Neuronal stem cell (in vitro differentiated cells): ENCODE measurements around the gene ZNF407.

ENCODE experiments used
- DNase-seq: peaks from one replicate; pipeline ENCODE4 v3.0.0-alpha.2; 2013; ENCODE audit warnings: low spot score
- H2AFZ ChIP-seq: one replicate; pipeline ENCODE4 v1.6.1; 2013; ENCODE audit warnings: mild to moderate bottlenecking, low read length, inconsistent platforms
- H2AK5ac ChIP-seq: 2 replicates; pipeline ENCODE4 v1.6.1; 2013; ENCODE audit warnings: low read depth, mild to moderate bottlenecking, inconsistent platforms, low read length, moderate library complexity, mixed read lengths
- H2BK120ac ChIP-seq: 2 replicates; pipeline ENCODE4 v1.6.1; 2013; ENCODE audit warnings: low read depth, mild to moderate bottlenecking, inconsistent platforms, low read length, moderate library complexity, mixed read lengths
- H2BK12ac ChIP-seq: one replicate; pipeline ENCODE4 v1.6.1; 2013; ENCODE audit warnings: low read length, inconsistent platforms
- H2BK15ac ChIP-seq: 2 replicates; pipeline ENCODE4 v1.6.1; 2013; ENCODE audit warnings: mild to moderate bottlenecking, low read length, inconsistent platforms, mixed read lengths
- H2BK5ac ChIP-seq: one replicate; pipeline ENCODE4 v1.6.1; 2013; ENCODE audit warnings: inconsistent platforms, mild to moderate bottlenecking, low read length, moderate library complexity
- H3K14ac ChIP-seq: one replicate; pipeline ENCODE4 v1.6.1; 2013; ENCODE audit warnings: low read length, inconsistent platforms
- H3K18ac ChIP-seq: 2 replicates; pipeline ENCODE4 v1.6.1; 2013; ENCODE audit warnings: low read length, inconsistent platforms
- H3K23ac ChIP-seq: 2 replicates; pipeline ENCODE4 v1.6.1; 2013; ENCODE audit warnings: low read depth, mild to moderate bottlenecking, mixed read lengths, low read length, inconsistent platforms; ENCODE audit not compliant: poor library complexity
- H3K27ac ChIP-seq: replicated peaks from 3 replicates; pipeline ENCODE4 v1.5.1; 2013; ENCODE audit warnings: low read length, inconsistent platforms
- H3K27me3 ChIP-seq, 3 experiments: 2 replicates each; pipeline ENCODE4 v1.6.1; 2013; ENCODE audit warnings: low read length in 3 of 3, mild to moderate bottlenecking in 2 of 3, inconsistent platforms in 1 of 3, low read depth in 1 of 3, mixed read lengths in 1 of 3, moderate library complexity in 1 of 3; ENCODE audit not compliant: control insufficient read depth in 3 of 3, insufficient read depth in 3 of 3
- H3K36me3 ChIP-seq, 2 donors: replicated peaks in 1 of 2; 2 replicates each; pipeline ENCODE4 v1.6.1; 2013; ENCODE audit warnings: low read length in 2 of 2; ENCODE audit not compliant: control insufficient read depth in 2 of 2, insufficient read depth in 2 of 2
- H3K4ac ChIP-seq: 2 replicates; pipeline ENCODE4 v1.6.1; 2013; ENCODE audit warnings: inconsistent platforms, mild to moderate bottlenecking, low read length, moderate library complexity
- H3K4me1 ChIP-seq, 2 donors: 1 replicate in 1 of 2; 2 replicates in 1 of 2; pipeline ENCODE4 v1.6.1; 2013; ENCODE audit warnings: low read length in 2 of 2, low read depth in 1 of 2; ENCODE audit not compliant: control insufficient read depth in 2 of 2, insufficient read depth in 1 of 2
- H3K4me2 ChIP-seq: one replicate; pipeline ENCODE4 v1.6.1; 2013; ENCODE audit warnings: mild to moderate bottlenecking, low read length, inconsistent platforms; ENCODE audit not compliant: insufficient read depth, poor library complexity, severe bottlenecking
- H3K4me3 ChIP-seq, 2 donors: 2 replicates each; pipeline ENCODE4 v1.5.1; 2013; ENCODE audit warnings: low read length in 2 of 2, mild to moderate bottlenecking in 2 of 2, inconsistent platforms in 1 of 2, moderate library complexity in 1 of 2
- H3K79me1 ChIP-seq: one replicate; pipeline ENCODE4 v1.6.1; 2013; ENCODE audit warnings: low read depth, mild to moderate bottlenecking, inconsistent platforms, low read length, moderate library complexity
- H3K9ac ChIP-seq: one replicate; pipeline ENCODE4 v1.6.1; 2013; ENCODE audit warnings: mild to moderate bottlenecking, low read depth, low read length, inconsistent platforms; ENCODE audit not compliant: poor library complexity
- H3K9me3 ChIP-seq, 2 donors: replicated peaks in 1 of 2; 2 replicates each; pipeline versions ENCODE3 to v1.6.1; 2013; ENCODE audit warnings: low read length in 2 of 2, mild to moderate bottlenecking in 2 of 2, inconsistent platforms in 1 of 2, low read depth in 1 of 2, mixed read lengths in 1 of 2, moderate library complexity in 1 of 2; ENCODE audit not compliant: control insufficient read depth in 2 of 2, insufficient read depth in 1 of 2
- H4K8ac ChIP-seq: one replicate; pipeline ENCODE4 v1.6.1; 2013; ENCODE audit warnings: low read depth, mild to moderate bottlenecking, inconsistent platforms, low read length, moderate library complexity
- H4K91ac ChIP-seq: one replicate; pipeline ENCODE4 v1.6.1; 2013; ENCODE audit warnings: low read length, low read depth, mild to moderate bottlenecking, inconsistent platforms; ENCODE audit not compliant: poor library complexity
- WGBS, 2 donors: extraction: QIAGEN DNeasy Blood & Tissue Kit; methylation state at CpG; one replicate each; pipeline ENCODE4 v1.1.7; 2013; ENCODE audit warnings: missing lambda C conversion rate in 2 of 2, mixed read lengths in 1 of 2; ENCODE audit not compliant: insufficient read length in 2 of 2, insufficient replicate concordance in 1 of 2; ENCODE audit errors: extremely low coverage in 2 of 2; 5-methylcytosine and 5-hydroxymethylcytosine counted together

The ZNF407 gene

DNA sequence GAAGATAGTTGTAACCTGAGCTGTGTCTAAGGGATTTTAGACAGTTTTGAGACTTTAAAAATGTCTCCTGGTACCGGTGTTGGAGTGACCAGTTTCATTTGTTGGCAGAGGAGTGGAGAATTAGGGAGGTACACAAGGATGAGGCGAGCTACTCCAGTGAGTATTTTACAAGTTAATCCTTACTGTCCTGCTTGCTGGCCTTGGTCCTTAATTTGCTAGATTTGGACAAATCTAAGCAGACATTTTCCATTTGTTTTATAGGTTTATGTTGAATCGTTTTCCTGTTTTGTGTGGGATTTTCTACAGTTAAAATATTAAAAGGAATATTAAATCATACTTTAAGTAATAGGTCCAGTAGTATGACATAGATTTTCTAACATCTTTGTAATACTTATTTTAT lies 101.8 kb downstream of the ZNF407 start:
- Histone ChIP-seq H3K4me3 (no peak overlapping the region), H2AFZ (no peak overlapping the region), H2BK15ac (no peak overlapping the region), H3K79me1 (no peaks in the 10 kb centered on the region), H4K91ac (no peak overlapping the region), H3K9ac (no peak overlapping the region), H3K36me3 (no peaks in the 10 kb centered on the region), H3K23ac (no peak overlapping the region), H3K27me3 (no peaks in the 10 kb centered on the region), H3K9me3 (no peaks in the 10 kb centered on the region), H3K27ac (no peak overlapping the region), H2BK120ac (no peak overlapping the region), H4K8ac (no peak overlapping the region), H2BK12ac (no peak overlapping the region), H3K4ac (no peak overlapping the region), H2BK5ac (no peak overlapping the region), H3K18ac (no peak overlapping the region), H3K14ac (no peak overlapping the region), H2AK5ac (no peak overlapping the region), H3K4me1 (peaks cover 0 to under 1% of the 10 kb centered on the region in 2 donors), H3K4me2 (no peak overlapping the region)
- DNase-seq, result no peak
- no CpG with 5 or more reads among the region's 3 CpGs for WGBS, 2 donors

DNA sequence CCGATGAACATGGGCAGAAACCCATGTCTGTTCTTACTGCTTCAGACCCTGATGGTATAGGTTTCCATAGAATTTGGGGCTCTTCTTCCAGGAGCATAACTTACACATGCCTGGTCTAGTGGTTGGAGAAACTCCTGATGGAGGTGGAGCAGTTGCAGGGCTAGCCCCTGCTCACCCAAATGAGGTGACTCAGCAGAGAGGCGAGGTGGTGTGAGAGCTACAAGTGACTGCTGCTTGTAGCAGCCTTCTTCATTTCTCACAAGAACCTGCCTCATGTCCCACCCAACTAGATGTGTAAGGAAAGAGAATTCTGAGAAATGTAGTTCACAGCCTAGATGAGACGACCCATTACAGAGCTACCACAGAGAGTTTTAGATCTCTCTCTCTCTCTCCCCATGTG lies 105.3 kb downstream of the ZNF407 start:
- Histone ChIP-seq H4K8ac (no peak overlapping the region), H3K4me1 (no peaks in the 10 kb centered on the region), H2BK15ac (no peak overlapping the region)

DNA sequence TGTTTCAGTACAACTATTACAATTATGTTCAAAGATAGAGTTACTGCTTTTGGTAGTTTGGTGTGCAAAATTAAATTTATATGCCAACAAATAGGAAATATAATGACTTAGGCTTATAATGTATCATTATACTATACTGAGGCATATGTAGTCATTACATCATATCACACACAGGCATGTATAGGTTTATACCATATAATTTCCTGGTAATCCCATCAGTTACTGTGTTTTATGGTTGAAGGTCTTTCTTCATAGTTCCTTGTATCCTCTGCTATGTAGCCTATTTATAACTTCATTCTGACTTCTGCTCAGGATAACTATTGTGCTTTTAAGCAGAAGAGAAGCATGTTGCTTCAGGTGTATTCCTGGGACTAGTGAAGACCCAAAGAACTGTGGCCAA lies 110.5 kb downstream of the ZNF407 start:
- no peak overlapping the region for H3K27ac ChIP-seq
- no peak overlapping the region for H4K91ac ChIP-seq
- H3K4ac ChIP-seq, result no peak overlapping the region
- no peak overlapping the region for H2AK5ac ChIP-seq
- H3K27me3 ChIP-seq, result no peaks in the 10 kb centered on the region
- H3K23ac ChIP-seq, result no peak overlapping the region
- H3K9me3 ChIP-seq, result peaks cover 0 to 3% of the 10 kb centered on the region in 2 donors
- H2AFZ ChIP-seq, result no peak overlapping the region
- H4K8ac ChIP-seq, result no peak overlapping the region
- no peak overlapping the region for H2BK5ac ChIP-seq
- no peak overlapping the region for H3K4me3 ChIP-seq
- no peak overlapping the region for H2BK12ac ChIP-seq
- no peaks in the 10 kb centered on the region for H3K36me3 ChIP-seq
- no peak overlapping the region for H2BK120ac ChIP-seq
- H3K18ac ChIP-seq, result no peak overlapping the region
- no peak overlapping the region for H3K9ac ChIP-seq
- H3K14ac ChIP-seq, result no peak overlapping the region
- no peak for DNase-seq
- no peak overlapping the region for H3K4me2 ChIP-seq
- H3K79me1 ChIP-seq, result no peaks in the 10 kb centered on the region
- H2BK15ac ChIP-seq, result no peak overlapping the region
- H3K4me1 ChIP-seq, result no peaks in the 10 kb centered on the region

More for the DNA sequence above, 105.3 kb downstream of the ZNF407 start:
- Histone ChIP-seq H3K79me1 (no peaks in the 10 kb centered on the region), H3K27ac (no peak overlapping the region), H3K23ac (no peak overlapping the region), H2AK5ac (no peak overlapping the region), H3K36me3 (no peaks in the 10 kb centered on the region), H2BK120ac (no peak overlapping the region), H4K91ac (no peak overlapping the region), H3K9me3 (no peaks in the 10 kb centered on the region), H3K14ac (no peak overlapping the region), H2AFZ (no peak overlapping the region), H3K18ac (no peak overlapping the region), H3K4me2 (no peak overlapping the region), H2BK12ac (no peak overlapping the region), H2BK5ac (no peak overlapping the region), H3K9ac (no peak overlapping the region), H3K4ac (no peak overlapping the region), H3K4me3 (no peak overlapping the region), H3K27me3 (no peaks in the 10 kb centered on the region)
- no peak for DNase-seq
- WGBS, 2 donors, result no CpG with 5 or more reads among the region's 3 CpGs

DNA sequence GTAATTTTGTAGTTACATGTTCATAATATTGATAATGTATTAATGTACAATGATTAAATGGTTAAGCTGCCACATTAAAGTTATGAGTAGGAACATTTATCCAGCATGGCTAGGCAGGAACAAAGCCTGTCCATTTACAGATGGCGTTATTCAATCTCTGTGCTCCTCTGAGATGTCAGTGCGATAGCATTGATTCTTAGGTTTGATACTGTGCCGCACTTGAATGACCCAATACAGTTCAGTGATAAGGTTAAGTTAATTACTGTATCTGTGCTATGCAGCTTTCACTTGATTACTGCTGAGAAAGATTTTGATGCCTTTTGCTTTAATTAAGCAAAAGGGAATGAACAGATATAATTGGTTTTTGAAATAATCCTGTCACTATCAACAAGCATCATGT lies 111.8 kb downstream of the ZNF407 start:
- H2BK15ac ChIP-seq, result no peak overlapping the region
- H3K79me1 ChIP-seq, result no peaks in the 10 kb centered on the region
- no peak overlapping the region for H4K8ac ChIP-seq
- H3K9me3 ChIP-seq, result peaks cover 0 to 3% of the 10 kb centered on the region in 2 donors
- no peaks in the 10 kb centered on the region for H3K4me1 ChIP-seq
- no peak overlapping the region for H3K23ac ChIP-seq
- no peak overlapping the region for H2AK5ac ChIP-seq
- no peak overlapping the region for H2BK5ac ChIP-seq
- no CpG with 5 or more reads among the region's 3 CpGs for WGBS, 2 donors
- H3K27me3 ChIP-seq, result no peaks in the 10 kb centered on the region
- no peak overlapping the region for H2BK12ac ChIP-seq
- no peak overlapping the region for H3K14ac ChIP-seq
- H3K4me2 ChIP-seq, result no peak overlapping the region
- H2AFZ ChIP-seq, result no peak overlapping the region
- no peak overlapping the region for H3K27ac ChIP-seq
- H3K4me3 ChIP-seq, result no peak overlapping the region
- H4K91ac ChIP-seq, result no peak overlapping the region
- DNase-seq, result no peak
- H3K4ac ChIP-seq, result no peak overlapping the region
- H2BK120ac ChIP-seq, result no peak overlapping the region
- no peak overlapping the region for H3K9ac ChIP-seq
- H3K18ac ChIP-seq, result no peak overlapping the region
- no peaks in the 10 kb centered on the region for H3K36me3 ChIP-seq
